Neural progenitor cell (in vitro differentiated cells): ENCODE results near the gene VPS45. TPM values are rescaled to one million over a fixed set of nuclear protein-coding genes. Genes with fewer than 3 reads are reported as not detected.

Experiments used
- DNase-seq: peaks from one replicate; pipeline ENCODE4 v3.0.0-alpha.2; 2016; ENCODE audit warnings: low spot score
- H2AFZ ChIP-seq: fragments of 200-600 bp; sonication (generic); replicated peaks from 2 replicates; pipeline ENCODE4 v1.6.1; 2016; ENCODE audit warnings: antibody characterized with exemption
- H3F3A ChIP-seq: fragments of 200-600 bp; sonication (generic); 2 replicates; pipeline ENCODE4 v1.6.1; 2016; ENCODE audit warnings: antibody characterized with exemption, low read depth
- H3K27ac ChIP-seq: fragments of 200-600 bp; sonication (generic); 2 replicates; pipeline ENCODE4 v1.5.1; 2016; ENCODE audit warnings: mild to moderate bottlenecking
- H3K27me3 ChIP-seq: fragments of 200-600 bp; sonication (generic); 2 replicates; pipeline ENCODE4 v1.6.1; 2016; ENCODE audit warnings: mild to moderate bottlenecking, moderate library complexity
- H3K36me3 ChIP-seq: fragments of 200-600 bp; sonication (generic); 2 replicates; pipeline ENCODE4 v1.5.1; 2016
- H3K4me1 ChIP-seq: fragments of 200-600 bp; sonication (generic); 2 replicates; pipeline ENCODE4 v1.6.1; 2016; ENCODE audit warnings: mixed run types
- H3K4me2 ChIP-seq: fragments of 200-600 bp; sonication (generic); 2 replicates; pipeline ENCODE4 v1.6.1; 2016
- H3K4me3 ChIP-seq: fragments of 200-600 bp; sonication (generic); 2 replicates; pipeline ENCODE4 v1.5.1; 2016
- H3K79me2 ChIP-seq: fragments of 200-600 bp; sonication (generic); 2 replicates; pipeline ENCODE4 v1.6.1; 2016; ENCODE audit warnings: low read depth
- H3K9ac ChIP-seq: fragments of 200-600 bp; sonication (generic); 2 replicates; pipeline ENCODE4 v1.6.1; 2016
- H3K9me3 ChIP-seq: fragments of 200-600 bp; sonication (generic); 2 replicates; pipeline ENCODE4 v1.5.1; 2016; ENCODE audit warnings: low read depth
- H4K20me1 ChIP-seq: fragments of 200-600 bp; sonication (generic); 2 replicates; pipeline ENCODE4 v1.6.1; 2016; ENCODE audit warnings: low read depth
- H3K27ac Mint-ChIP-seq: 3 replicates; pipeline ENCODE4 v1.8.0; 2021; ENCODE audit warnings: mixed read lengths
- H3K27me3 Mint-ChIP-seq: 2 replicates; pipeline ENCODE4 v1.8.0; 2022; ENCODE audit warnings: low read depth, mild to moderate bottlenecking, inconsistent platforms, moderate library complexity, mixed read lengths; ENCODE audit not compliant: insufficient read depth
- H3K36me3 Mint-ChIP-seq: 3 replicates; pipeline ENCODE4 v1.8.0; 2021; ENCODE audit warnings: mixed read lengths
- H3K4me1 Mint-ChIP-seq: 3 replicates; pipeline ENCODE4 v1.8.0; 2021; ENCODE audit warnings: mixed read lengths
- H3K4me3 Mint-ChIP-seq: 3 replicates; pipeline ENCODE4 v1.8.0; 2021; ENCODE audit warnings: mild to moderate bottlenecking, moderate library complexity, mixed read lengths
- H3K9me3 Mint-ChIP-seq: 3 replicates; pipeline ENCODE4 v1.8.0; 2020; ENCODE audit warnings: mixed read lengths
- CTCF ChIP-seq: fragments of 200-600 bp; sonication (generic); IDR thresholded peaks from 2 replicates; pipeline ENCODE4 v1.5.1; 2017; ENCODE audit warnings: antibody characterized with exemption, mild to moderate bottlenecking
- EZH2 ChIP-seq: fragments of 200-600 bp; sonication (generic); IDR thresholded peaks from 2 replicates; pipeline ENCODE4 v1.6.1; 2017; ENCODE audit warnings: antibody characterized with exemption, mild to moderate bottlenecking, moderate library complexity
- EZH2phosphoT487 ChIP-seq: fragments of 200-600 bp; sonication (generic); IDR thresholded peaks from 2 replicates; pipeline ENCODE4 v1.6.1; 2017; ENCODE audit warnings: antibody characterized with exemption
- total RNA-seq: library from RNA; depleted of rRNA; stranded (reverse); fragments of >200 nt; gene quantifications from 2 replicates; pipeline ENCODE4 v1.2.3, GENCODE V29; 2015; ENCODE audit warnings: low replicate concordance

Gene VPS45
- total RNA-seq, 1 donor from 2014 or later: 68.7 TPM

- Histone ChIP-seq H3K4me1 (peaks cover 15% of the 10 kb centered on the region), H4K20me1 (no peaks in the 10 kb centered on the region), H3F3A (peaks cover 4% of the 10 kb centered on the region), H3K4me3 (peak overlapping the region; percentile 77), H3K79me2 (peaks cover 38% of the 10 kb centered on the region), H3K4me2 (peak overlapping the region; percentile 86), H3K36me3 (peaks cover under 1% of the 10 kb centered on the region), H3K27ac (peak overlapping the region; percentile 92), H3K27me3 (no peaks in the 10 kb centered on the region), H2AFZ (peak overlapping the region; percentile 95), H3K9me3 (no peaks in the 10 kb centered on the region), H3K9ac (peak overlapping the region; percentile 66)
- peak; percentile 79 for DNase-seq
- Mint-ChIP-seq H3K27me3 (no peaks in the 10 kb centered on the region), H3K36me3 (peaks cover 8% of the 10 kb centered on the region), H3K9me3 (no peaks in the 10 kb centered on the region), H3K4me3 (peak overlapping the region; percentile 96), H3K27ac (peak overlapping the region; percentile 99), H3K4me1 (peaks cover 24% of the 10 kb centered on the region)
- TF ChIP-seq EZH2 (no peak), CTCF (no peak), EZH2phosphoT487 (no peak)
Measured at GRCh38 chr1:150066838-150067183, 765 bp upstream of the VPS45 start.

DNA sequence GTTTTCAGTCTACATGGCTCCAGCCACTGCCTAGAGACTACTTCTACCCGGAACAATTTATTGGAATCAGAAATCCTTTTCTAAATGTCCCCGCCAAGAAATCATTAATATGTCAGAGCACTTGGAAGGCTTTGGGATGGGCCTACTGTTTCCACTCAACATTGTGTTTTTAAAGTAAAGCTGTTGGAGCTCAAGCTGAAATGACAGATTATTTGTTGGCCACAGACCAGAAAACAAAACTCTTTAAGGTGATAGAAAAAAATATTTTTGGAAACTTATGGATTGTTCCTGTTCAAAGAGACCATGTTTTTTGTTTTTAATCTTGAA is 496 bp downstream of the VPS45 start:
- Mint-ChIP-seq H3K27me3 (no peaks in the 10 kb centered on the region), H3K27ac (peak overlapping the region; percentile 99), H3K4me3 (peak overlapping the region; percentile 96), H3K9me3 (no peaks in the 10 kb centered on the region), H3K4me1 (peaks cover 24% of the 10 kb centered on the region), H3K36me3 (peaks cover 10% of the 10 kb centered on the region)
- H3K9me3 ChIP-seq: no peaks in the 10 kb centered on the region
- H2AFZ ChIP-seq: peak overlapping the region; percentile 95
- H3K27me3 ChIP-seq: no peaks in the 10 kb centered on the region
- H3F3A ChIP-seq: peaks cover 4% of the 10 kb centered on the region
- H3K4me1 ChIP-seq: peaks cover 15% of the 10 kb centered on the region
- H3K36me3 ChIP-seq: peaks cover 4% of the 10 kb centered on the region
- H3K4me2 ChIP-seq: peak overlapping the region; percentile 86
- TF ChIP-seq EZH2 (no peak), CTCF (no peak), EZH2phosphoT487 (no peak)
- peaks cover 38% of the 10 kb centered on the region for H3K79me2 ChIP-seq
- DNase-seq: no peak
- peak overlapping the region; percentile 77 for H3K4me3 ChIP-seq
- H3K9ac ChIP-seq: peak overlapping the region; percentile 66
- H4K20me1 ChIP-seq: no peaks in the 10 kb centered on the region
- H3K27ac ChIP-seq: no peak overlapping the region

GRCh38 chr1:150069923-150070322 is 2.3 kb downstream of the VPS45 start:
- Histone ChIP-seq H3K27me3 (no peaks in the 10 kb centered on the region), H3K4me3 (no peak overlapping the region), H3F3A (peaks cover 4% of the 10 kb centered on the region), H3K4me1 (peaks cover 15% of the 10 kb centered on the region), H3K79me2 (peaks cover 35% of the 10 kb centered on the region), H4K20me1 (no peaks in the 10 kb centered on the region), H2AFZ (no peak overlapping the region), H3K9ac (no peak overlapping the region), H3K36me3 (peaks cover 9% of the 10 kb centered on the region), H3K4me2 (no peak overlapping the region), H3K27ac (no peak overlapping the region), H3K9me3 (no peaks in the 10 kb centered on the region)
- TF ChIP-seq EZH2phosphoT487 (no peak), EZH2 (no peak), CTCF (no peak)
- DNase-seq: no peak
- Mint-ChIP-seq H3K9me3 (no peaks in the 10 kb centered on the region), H3K27ac (no peak overlapping the region), H3K27me3 (no peaks in the 10 kb centered on the region), H3K4me3 (no peak overlapping the region), H3K4me1 (peaks cover 21% of the 10 kb centered on the region), H3K36me3 (peaks cover 18% of the 10 kb centered on the region)
